ENCODE results near the gene ATP6V1B1. TPM values are rescaled to one million over a fixed set of nuclear protein-coding genes. Genes with fewer than 3 reads are reported as not detected.

ATP6V1B1 gene
- total and polyA plus RNA-seq, 4 donors = not detected

DNA sequence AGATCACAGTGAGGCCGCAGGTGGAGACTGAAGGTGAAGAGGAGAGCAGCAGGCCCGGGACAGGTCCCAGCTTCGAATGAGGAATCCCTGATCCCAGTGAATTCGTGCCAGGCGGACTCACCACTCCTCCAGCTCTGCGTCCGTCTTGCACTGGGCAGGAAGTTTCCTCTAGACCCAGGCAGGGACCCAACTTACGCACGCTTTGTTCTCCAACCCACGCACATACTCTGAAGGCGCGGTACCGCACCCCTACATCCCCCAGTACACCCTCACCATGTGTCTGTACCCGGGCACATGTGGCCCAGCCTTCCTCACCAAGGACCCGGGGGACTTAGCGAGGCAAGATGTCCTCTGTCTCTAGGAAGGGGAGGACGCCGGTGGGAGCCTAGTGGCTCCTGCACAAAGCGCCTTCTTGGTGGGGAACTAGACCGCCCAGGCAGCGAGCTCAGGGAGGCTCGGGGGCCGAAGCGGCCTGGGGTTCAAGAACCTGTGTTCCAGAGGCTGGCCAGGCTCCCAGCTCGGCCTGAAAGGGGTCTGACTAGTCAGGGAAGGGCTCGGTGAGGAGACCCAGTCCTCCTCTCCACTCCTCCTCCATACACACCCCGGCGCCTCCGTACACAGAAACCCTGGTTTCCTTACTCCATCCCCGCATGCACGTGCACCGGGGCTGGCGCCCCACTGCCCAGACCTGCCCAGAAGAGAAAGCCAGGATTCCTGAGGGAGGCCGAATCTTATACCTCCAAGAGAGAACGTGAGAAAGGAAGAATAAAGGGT, 38.3 kb upstream of the ATP6V1B1 start:
- Histone ChIP-seq H3K9me3 (ENCODE audit: control insufficient read depth in 4 of 4, low read length in 3 of 4) (no peaks in the 10 kb centered on the region), H3K36me3 (ENCODE audit: control insufficient read depth in 4 of 4, insufficient read depth in 3 of 4, low read depth in 1 of 4, low read length in 3 of 4) (no peaks in the 10 kb centered on the region), H3K4me1 (ENCODE audit: control insufficient read depth in 4 of 4, insufficient read depth in 4 of 4, low read length in 3 of 4) (peaks cover 8 to 33% (median 20%) of the 10 kb centered on the region in 4 donors), H3K27me3 (ENCODE audit: control insufficient read depth in 4 of 4, insufficient read depth in 4 of 4, low read length in 3 of 4) (peaks cover 2 to 33% (median 21%) of the 10 kb centered on the region in 4 donors), H3K9ac (ENCODE audit: low read depth in 1 of 2, low read length in 2 of 2) (no peak overlapping the region), H3K27ac (ENCODE audit: low read depth in 1 of 2, low read length in 2 of 2) (no peak overlapping the region), H3K4me3 (ENCODE audit: low read depth in 1 of 3, low read length in 3 of 3) (no peak overlapping the region)
- TF ChIP-seq YY1 (IDR thresholded peaks at IDR 0.05) (no peak), GABPA (IDR thresholded peaks at IDR 0.05 in 1 of 2, conservative IDR thresholded peaks at IDR 0.05 in 1 of 2) (no peak), EGR1 (IDR thresholded peaks at IDR 0.05; ENCODE audit: low read depth in 2 of 2) (no peak), NR2F2 (IDR thresholded peaks at IDR 0.05) (no peak)
- TF ChIP-seq, protein P1, sequence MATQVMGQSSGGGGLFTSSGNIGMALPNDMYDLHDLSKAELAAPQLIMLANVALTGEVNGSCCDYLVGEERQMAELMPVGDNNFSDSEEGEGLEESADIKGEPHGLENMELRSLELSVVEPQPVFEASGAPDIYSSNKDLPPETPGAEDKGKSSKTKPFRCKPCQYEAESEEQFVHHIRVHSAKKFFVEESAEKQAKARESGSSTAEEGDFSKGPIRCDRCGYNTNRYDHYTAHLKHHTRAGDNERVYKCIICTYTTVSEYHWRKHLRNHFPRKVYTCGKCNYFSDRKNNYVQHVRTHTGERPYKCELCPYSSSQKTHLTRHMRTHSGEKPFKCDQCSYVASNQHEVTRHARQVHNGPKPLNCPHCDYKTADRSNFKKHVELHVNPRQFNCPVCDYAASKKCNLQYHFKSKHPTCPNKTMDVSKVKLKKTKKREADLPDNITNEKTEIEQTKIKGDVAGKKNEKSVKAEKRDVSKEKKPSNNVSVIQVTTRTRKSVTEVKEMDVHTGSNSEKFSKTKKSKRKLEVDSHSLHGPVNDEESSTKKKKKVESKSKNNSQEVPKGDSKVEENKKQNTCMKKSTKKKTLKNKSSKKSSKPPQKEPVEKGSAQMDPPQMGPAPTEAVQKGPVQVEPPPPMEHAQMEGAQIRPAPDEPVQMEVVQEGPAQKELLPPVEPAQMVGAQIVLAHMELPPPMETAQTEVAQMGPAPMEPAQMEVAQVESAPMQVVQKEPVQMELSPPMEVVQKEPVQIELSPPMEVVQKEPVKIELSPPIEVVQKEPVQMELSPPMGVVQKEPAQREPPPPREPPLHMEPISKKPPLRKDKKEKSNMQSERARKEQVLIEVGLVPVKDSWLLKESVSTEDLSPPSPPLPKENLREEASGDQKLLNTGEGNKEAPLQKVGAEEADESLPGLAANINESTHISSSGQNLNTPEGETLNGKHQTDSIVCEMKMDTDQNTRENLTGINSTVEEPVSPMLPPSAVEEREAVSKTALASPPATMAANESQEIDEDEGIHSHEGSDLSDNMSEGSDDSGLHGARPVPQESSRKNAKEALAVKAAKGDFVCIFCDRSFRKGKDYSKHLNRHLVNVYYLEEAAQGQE (IDR thresholded peaks at IDR 0.05) = no peak
- no peak for DNase-seq (ENCODE audit: low spot score)
- 8% methylated on average over 35 of the region's 35 CpGs for WGBS

DNA sequence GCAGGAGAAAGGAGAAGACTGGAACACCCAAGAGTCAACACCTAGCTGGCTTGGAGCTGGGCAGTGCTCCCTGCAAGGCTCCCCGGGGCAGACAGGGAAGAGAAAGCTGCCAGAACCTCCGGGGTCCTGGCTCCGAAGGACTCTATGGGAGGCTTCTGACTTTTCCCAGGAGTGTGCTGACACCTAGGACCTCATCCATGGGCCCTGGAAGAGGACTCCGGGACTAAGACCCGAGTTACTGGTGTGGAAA, 37.8 kb upstream of the ATP6V1B1 start:
- DNase-seq (ENCODE audit: low spot score) = no peak
- no peaks in the 10 kb centered on the region for H3K9me3 ChIP-seq (ENCODE audit: control insufficient read depth in 4 of 4, low read length in 3 of 4)
- H3K36me3 ChIP-seq (ENCODE audit: control insufficient read depth in 4 of 4, insufficient read depth in 3 of 4, low read depth in 1 of 4, low read length in 3 of 4) = no peaks in the 10 kb centered on the region
- no peak overlapping the region for H3K9ac ChIP-seq (ENCODE audit: low read depth in 1 of 2, low read length in 2 of 2)
- no peak for TF ChIP-seq HNF4A (conservative IDR thresholded peaks at IDR 0.05)
- TF ChIP-seq JUND (IDR thresholded peaks at IDR 0.05) = no peak
- no peak for TF ChIP-seq YY1 (IDR thresholded peaks at IDR 0.05)
- TF ChIP-seq, protein P2, sequence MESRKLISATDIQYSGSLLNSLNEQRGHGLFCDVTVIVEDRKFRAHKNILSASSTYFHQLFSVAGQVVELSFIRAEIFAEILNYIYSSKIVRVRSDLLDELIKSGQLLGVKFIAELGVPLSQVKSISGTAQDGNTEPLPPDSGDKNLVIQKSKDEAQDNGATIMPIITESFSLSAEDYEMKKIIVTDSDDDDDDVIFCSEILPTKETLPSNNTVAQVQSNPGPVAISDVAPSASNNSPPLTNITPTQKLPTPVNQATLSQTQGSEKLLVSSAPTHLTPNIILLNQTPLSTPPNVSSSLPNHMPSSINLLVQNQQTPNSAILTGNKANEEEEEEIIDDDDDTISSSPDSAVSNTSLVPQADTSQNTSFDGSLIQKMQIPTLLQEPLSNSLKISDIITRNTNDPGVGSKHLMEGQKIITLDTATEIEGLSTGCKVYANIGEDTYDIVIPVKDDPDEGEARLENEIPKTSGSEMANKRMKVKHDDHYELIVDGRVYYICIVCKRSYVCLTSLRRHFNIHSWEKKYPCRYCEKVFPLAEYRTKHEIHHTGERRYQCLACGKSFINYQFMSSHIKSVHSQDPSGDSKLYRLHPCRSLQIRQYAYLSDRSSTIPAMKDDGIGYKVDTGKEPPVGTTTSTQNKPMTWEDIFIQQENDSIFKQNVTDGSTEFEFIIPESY (IDR thresholded peaks at IDR 0.05) = no peak
- no peak for TF ChIP-seq HNF4G (IDR thresholded peaks at IDR 0.05)
- TF ChIP-seq EGR1 (IDR thresholded peaks at IDR 0.05; ENCODE audit: low read depth in 2 of 2) = no peak
- no peak for TF ChIP-seq FOXA2 (IDR thresholded peaks at IDR 0.05)
- TF ChIP-seq NR2F2 (IDR thresholded peaks at IDR 0.05) = no peak
- no peak for TF ChIP-seq GABPA (IDR thresholded peaks at IDR 0.05 in 1 of 2, conservative IDR thresholded peaks at IDR 0.05 in 1 of 2)
- TF ChIP-seq, protein P3, sequence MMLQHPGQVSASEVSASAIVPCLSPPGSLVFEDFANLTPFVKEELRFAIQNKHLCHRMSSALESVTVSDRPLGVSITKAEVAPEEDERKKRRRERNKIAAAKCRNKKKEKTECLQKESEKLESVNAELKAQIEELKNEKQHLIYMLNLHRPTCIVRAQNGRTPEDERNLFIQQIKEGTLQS (IDR thresholded peaks at IDR 0.05) = no peak
- no peak for TF ChIP-seq TAF1 (conservative IDR thresholded peaks at IDR 0.05)
- no peak overlapping the region for H3K4me3 ChIP-seq (ENCODE audit: low read depth in 1 of 3, low read length in 3 of 3)
- peaks cover 8 to 33% (median 20%) of the 10 kb centered on the region in 4 donors for H3K4me1 ChIP-seq (ENCODE audit: control insufficient read depth in 4 of 4, insufficient read depth in 4 of 4, low read length in 3 of 4)
- WGBS = 9% methylated on average over 5 of the region's 5 CpGs
- no peak overlapping the region for H3K27ac ChIP-seq (ENCODE audit: low read depth in 1 of 2, low read length in 2 of 2)
- H3K27me3 ChIP-seq (ENCODE audit: control insufficient read depth in 4 of 4, insufficient read depth in 4 of 4, low read length in 3 of 4) = peaks cover 0 to 33% (median 21%) of the 10 kb centered on the region in 4 donors

All from liver (tissue), 9 donors.